ENCODE measurements around the gene VENTX.

- TF ChIP-seq POLR2AphosphoS5 (IDR thresholded peaks at IDR 0.05) (no peak), CTCF (IDR thresholded peaks at IDR 0.05) (no peak), POLR2A (IDR thresholded peaks at IDR 0.05; ENCODE audit: low read depth) (no peak)
Observed at GRCh38 chr10:133253361-133253955, 15.8 kb downstream of the VENTX start.
